Kidney tubule cell (primary cell): Measurements from ENCODE around the gene ZNF2.

Experiments used
- DNase-seq: peaks from one replicate; pipeline ENCODE4 v3.0.0-alpha.2; 2018; ENCODE audit warnings: low spot score

The ZNF2 gene

GRCh38 chr2:95165371-95166064, at the start of gene ZNF2:
ZNF2 (plus strand) TSS chr2:95165809; CDS start chr2:95176227, 10,418 bp downstream.
- DNase-seq, result peak; percentile 98

- DNase-seq, result no peak
These were observed 44.6 kb upstream of the ZNF2 start for GRCh38 chr2:95121093-95121406.

- DNase-seq, result peak; percentile 77
These were observed 44.0 kb upstream of the ZNF2 start, which contains the start of gene MRPS5 for GRCh38 chr2:95121407-95122196. MRPS5 (minus strand) TSS chr2:95121808; CDS start chr2:95121791, 17 bp downstream.

GRCh38 chr2:95122197-95122551, 43.4 kb upstream of the ZNF2 start:
- DNase-seq, result no peak

- no peak for DNase-seq
These were observed 26.9 kb upstream of the ZNF2 start for GRCh38 chr2:95138702-95139101.

- no peak for DNase-seq
These were observed 21.8 kb upstream of the ZNF2 start for GRCh38 chr2:95143838-95144237.

GRCh38 chr2:95149397-95149984, 16.1 kb upstream of the ZNF2 start:
- no peak for DNase-seq

- peak; percentile 8 for DNase-seq
These were observed 7.2 kb upstream of the ZNF2 start for GRCh38 chr2:95158441-95158840.

GRCh38 chr2:95158891-95159619, 6.6 kb upstream of the ZNF2 start:
- DNase-seq, result peak; percentile 45

GRCh38 chr2:95159690-95160449, 5.7 kb upstream of the ZNF2 start, which contains the start of gene ZNF514:
ZNF514 (minus strand) TSS chr2:95159848; CDS start chr2:95153253, 6,595 bp downstream.
- peak; percentile 78 for DNase-seq

- DNase-seq, result no peak
These were observed 609 bp upstream of the ZNF2 start for GRCh38 chr2:95165030-95165370.

- no peak for DNase-seq
These were observed 605 bp downstream of the ZNF2 start for GRCh38 chr2:95166065-95166763.

GRCh38 chr2:95171902-95172301, 6.3 kb downstream of the ZNF2 start:
- no peak for DNase-seq

GRCh38 chr2:95174031-95174542, 8.5 kb downstream of the ZNF2 start:
- DNase-seq, result no peak

GRCh38 chr2:95179451-95179850, 13.8 kb downstream of the ZNF2 start:
- DNase-seq, result no peak

GRCh38 chr2:95181774-95182173, 16.2 kb downstream of the ZNF2 start:
- DNase-seq, result no peak

- DNase-seq, result no peak
These were observed 19.6 kb downstream of the ZNF2 start for GRCh38 chr2:95185197-95185596.

GRCh38 chr2:95185973-95186372, 20.4 kb downstream of the ZNF2 start:
- no peak for DNase-seq

- DNase-seq, result peak; percentile 52
These were observed 27.3 kb downstream of the ZNF2 start for GRCh38 chr2:95192956-95193355.

- DNase-seq, result no peak
These were observed 38.3 kb downstream of the ZNF2 start for GRCh38 chr2:95203911-95204310.

GRCh38 chr2:95204396-95204795, 38.8 kb downstream of the ZNF2 start:
- peak; percentile 77 for DNase-seq
